Esophagus mucosa (tissue), 1 donor: ENCODE measurements around the gene GPC2. TPM values are rescaled to one million over a fixed set of nuclear protein-coding genes. Genes with fewer than 3 reads are reported as not detected.
"Not testable (repeated sequence)": the region's sequence is repeated elsewhere in the genome, so short reads cannot be mapped to it uniquely, and the experiment has no call there.

Source experiments
- ATAC-seq: fragments of 200-7000 bp; cut with Tn5 transposase; one replicate; pipeline ENCODE4 v1.9.1; 2020
- total RNA-seq: library from RNA; stranded (reverse); gene quantifications from one replicate; pipeline ENCODE4 v1.2.4, GENCODE V29; 2023
- donor health status: DM: yes; HTN: yes; CAD: no.

The GPC2 gene
- total RNA-seq, 1 donor from 2014 or later, result 0.20 TPM

- ATAC-seq, result no peak
Measured at GRCh38 chr7:100200693-100201092, 23.5 kb upstream of the GPC2 start.

- no peak for ATAC-seq
Measured at GRCh38 chr7:100198266-100198665, 21.1 kb upstream of the GPC2 start.

- not testable (repeated sequence) for ATAC-seq
Measured at GRCh38 chr7:100195901-100196322, 18.7 kb upstream of the GPC2 start.

GRCh38 chr7:100195222-100195621 lies 18.0 kb upstream of the GPC2 start:
- ATAC-seq, result no peak

GRCh38 chr7:100192969-100193368 lies 15.8 kb upstream of the GPC2 start:
- no peak for ATAC-seq

GRCh38 chr7:100192281-100192862 lies 15.2 kb upstream of the GPC2 start:
- ATAC-seq, result peak; percentile 55

GRCh38 chr7:100191775-100192174 lies 14.6 kb upstream of the GPC2 start:
- no peak for ATAC-seq

GRCh38 chr7:100190048-100190711 lies 13.0 kb upstream of the GPC2 start:
- no peak for ATAC-seq

GRCh38 chr7:100189061-100189460 lies 11.9 kb upstream of the GPC2 start:
- no peak for ATAC-seq

GRCh38 chr7:100185726-100186125 lies 8.5 kb upstream of the GPC2 start:
- ATAC-seq, result no peak

- ATAC-seq, result peak; percentile 49
Measured at GRCh38 chr7:100183090-100183489, 5.9 kb upstream of the GPC2 start.

- not testable (repeated sequence) for ATAC-seq
Measured at GRCh38 chr7:100182616-100183015, 5.4 kb upstream of the GPC2 start.

- ATAC-seq, result not testable (repeated sequence)
Measured at GRCh38 chr7:100180084-100180483, 2.9 kb upstream of the GPC2 start.

GRCh38 chr7:100176096-100177044 lies 811 bp downstream of the GPC2 start:
- no peak for ATAC-seq

- ATAC-seq, result no peak
Measured at GRCh38 chr7:100175296-100175935, 1.8 kb downstream of the GPC2 start.

GRCh38 chr7:100174582-100174981 lies 2.6 kb downstream of the GPC2 start:
- ATAC-seq, result no peak

GRCh38 chr7:100173806-100174495 lies 3.2 kb downstream of the GPC2 start:
- no peak for ATAC-seq

GRCh38 chr7:100171840-100172239 lies 5.3 kb downstream of the GPC2 start:
- ATAC-seq, result no peak

GRCh38 chr7:100171087-100171681 lies 6.0 kb downstream of the GPC2 start:
- ATAC-seq, result peak; percentile 23

GRCh38 chr7:100170101-100170897 lies 6.9 kb downstream of the GPC2 start:
- no peak for ATAC-seq
